GM12872 (cell line): ENCODE data around the gene DIAPH2.

Source experiments
- TF ChIP-seq, protein P1 (sequence below): IDR thresholded peaks from 3 replicates; pipeline ENCODE4 v1.5.1; 2011; ENCODE audit warnings: low read depth, mild to moderate bottlenecking, low read length, moderate library complexity; ENCODE audit not compliant: insufficient read depth

Gene DIAPH2

DNA sequence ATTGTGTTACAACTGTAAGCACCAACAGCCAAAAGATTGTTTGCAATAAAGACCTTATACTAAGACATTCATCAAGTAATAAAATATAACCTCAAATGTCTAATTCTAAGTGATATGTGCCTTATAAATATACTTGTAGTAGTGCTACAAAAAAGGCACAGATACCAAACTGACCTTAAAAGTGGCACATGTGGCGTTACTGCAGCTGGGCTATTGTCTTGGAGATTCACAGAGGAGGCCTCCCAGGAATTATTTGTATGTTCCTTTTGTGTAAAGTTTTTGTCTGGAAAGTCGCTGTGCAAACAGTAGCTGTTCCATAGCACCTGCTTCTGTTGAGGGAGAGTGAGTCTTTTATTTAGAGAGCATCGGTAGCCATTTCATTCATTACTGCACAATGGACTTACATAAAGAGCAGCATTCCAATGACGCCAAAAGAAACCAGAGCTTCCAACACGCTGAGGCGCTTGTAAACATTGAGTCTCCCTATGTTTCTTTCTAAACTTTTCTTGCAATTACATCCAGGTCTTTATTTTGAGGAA, 342.8 kb downstream of the DIAPH2 start:
- TF ChIP-seq, protein P1, sequence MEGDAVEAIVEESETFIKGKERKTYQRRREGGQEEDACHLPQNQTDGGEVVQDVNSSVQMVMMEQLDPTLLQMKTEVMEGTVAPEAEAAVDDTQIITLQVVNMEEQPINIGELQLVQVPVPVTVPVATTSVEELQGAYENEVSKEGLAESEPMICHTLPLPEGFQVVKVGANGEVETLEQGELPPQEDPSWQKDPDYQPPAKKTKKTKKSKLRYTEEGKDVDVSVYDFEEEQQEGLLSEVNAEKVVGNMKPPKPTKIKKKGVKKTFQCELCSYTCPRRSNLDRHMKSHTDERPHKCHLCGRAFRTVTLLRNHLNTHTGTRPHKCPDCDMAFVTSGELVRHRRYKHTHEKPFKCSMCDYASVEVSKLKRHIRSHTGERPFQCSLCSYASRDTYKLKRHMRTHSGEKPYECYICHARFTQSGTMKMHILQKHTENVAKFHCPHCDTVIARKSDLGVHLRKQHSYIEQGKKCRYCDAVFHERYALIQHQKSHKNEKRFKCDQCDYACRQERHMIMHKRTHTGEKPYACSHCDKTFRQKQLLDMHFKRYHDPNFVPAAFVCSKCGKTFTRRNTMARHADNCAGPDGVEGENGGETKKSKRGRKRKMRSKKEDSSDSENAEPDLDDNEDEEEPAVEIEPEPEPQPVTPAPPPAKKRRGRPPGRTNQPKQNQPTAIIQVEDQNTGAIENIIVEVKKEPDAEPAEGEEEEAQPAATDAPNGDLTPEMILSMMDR, result no peak

DNA sequence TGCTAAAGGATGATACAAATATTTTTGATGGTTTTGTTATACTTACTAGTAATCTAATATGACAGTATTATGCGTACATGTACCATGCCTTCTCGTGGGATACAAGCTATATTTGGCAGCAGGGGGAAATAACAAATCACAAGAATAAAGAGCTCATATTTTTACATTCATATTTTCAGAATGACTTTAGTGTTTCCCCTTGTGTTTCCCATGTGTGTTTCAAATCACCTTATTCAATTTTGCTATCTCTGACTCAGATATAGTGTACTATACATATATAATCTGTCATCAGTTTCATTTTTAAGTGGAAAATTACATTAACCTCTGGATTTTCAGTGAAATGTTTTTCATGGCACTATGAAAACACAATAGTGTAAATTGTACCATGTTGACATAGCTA, 345.8 kb downstream of the DIAPH2 start:
- TF ChIP-seq, protein P1, result no peak

DNA sequence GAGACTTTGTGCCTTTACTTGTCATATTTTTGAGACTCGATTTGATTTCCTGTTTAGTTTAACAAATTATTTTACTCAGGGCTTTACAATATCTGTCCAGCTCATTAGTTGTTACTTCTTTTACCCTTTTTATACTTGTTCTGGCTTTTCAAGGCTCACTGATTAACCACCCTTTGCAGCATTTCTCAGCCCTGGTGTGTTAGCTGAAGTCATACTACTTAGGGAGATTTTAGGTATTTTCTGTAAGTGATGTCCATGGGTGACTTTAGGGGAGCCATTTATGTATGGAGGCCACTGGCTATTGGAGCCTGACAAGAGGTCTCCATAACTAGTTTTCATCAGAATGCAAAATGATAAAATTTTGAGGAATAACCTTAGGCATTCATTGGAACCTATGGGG, 346.3 kb downstream of the DIAPH2 start:
- TF ChIP-seq, protein P1, result no peak

DNA sequence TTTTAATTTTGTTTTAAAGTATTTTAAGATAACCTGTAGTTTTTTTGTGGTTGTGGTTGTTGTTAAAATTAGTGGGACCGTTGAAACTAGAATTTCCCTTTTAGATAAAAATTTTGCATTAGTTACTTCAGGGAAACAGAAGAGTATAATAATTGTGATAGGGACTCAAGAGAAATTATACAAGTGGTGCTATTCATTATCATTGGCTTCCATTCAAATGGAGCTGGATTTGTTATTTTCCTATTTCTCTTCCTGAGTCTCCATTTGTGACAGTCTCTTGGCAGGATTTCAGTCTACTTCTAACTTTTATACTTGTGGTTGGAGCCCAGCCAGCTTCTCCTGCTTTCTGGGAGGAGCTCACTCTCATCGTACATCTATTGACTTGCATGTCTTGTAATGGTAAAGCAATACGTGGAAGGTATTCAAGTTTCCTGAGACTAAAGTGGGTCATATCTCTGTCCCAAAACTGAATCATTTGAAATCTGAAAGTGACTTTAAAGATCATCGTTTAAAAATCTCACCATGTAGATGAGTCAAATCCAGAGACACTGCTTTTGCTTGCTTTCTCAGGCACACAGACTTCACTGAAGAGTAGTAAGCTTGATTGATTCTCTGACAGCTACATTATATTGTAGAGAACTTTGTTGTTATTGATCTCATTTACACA, 354.9 kb downstream of the DIAPH2 start:
- TF ChIP-seq, protein P1, result no peak

DNA sequence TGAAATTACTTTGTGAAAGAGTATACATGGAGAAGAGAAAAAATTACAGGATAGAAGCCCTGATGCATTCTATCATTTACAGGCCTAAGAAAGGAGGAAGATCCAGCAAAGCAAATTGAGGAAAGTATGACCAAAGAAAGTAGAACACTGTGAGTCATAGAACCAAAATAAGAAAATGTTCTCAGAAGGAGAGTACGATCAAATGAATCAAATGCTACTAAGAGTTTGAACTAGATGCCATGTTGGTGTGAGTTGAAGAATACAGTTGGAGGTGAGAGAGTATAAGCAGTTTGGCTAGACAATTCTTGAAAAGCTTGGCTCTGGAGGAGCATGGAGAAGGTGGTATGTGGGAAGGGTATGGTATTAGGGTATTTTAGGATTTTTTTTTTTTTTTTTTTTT, 360.8 kb downstream of the DIAPH2 start:
- TF ChIP-seq, protein P1, result no peak

DNA sequence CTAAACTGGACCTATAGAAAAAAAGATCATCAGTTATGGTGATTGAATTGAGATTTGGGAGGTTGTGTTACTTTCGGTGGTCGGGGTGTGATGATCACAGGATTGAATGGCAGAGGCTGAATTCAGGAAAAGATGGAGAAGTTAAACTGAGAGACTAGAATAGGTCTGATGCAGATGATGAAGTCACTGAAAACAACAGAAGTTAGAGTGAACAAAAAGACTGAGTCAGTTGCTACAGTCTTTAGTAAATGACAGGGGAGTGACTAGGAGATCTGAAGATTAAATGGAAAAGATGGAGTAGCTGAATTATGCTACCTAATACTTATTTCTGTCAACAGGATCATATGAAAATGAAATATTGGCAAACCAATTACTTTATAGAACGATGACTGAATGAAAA, 362.2 kb downstream of the DIAPH2 start:
- TF ChIP-seq, protein P1, result no peak

DNA sequence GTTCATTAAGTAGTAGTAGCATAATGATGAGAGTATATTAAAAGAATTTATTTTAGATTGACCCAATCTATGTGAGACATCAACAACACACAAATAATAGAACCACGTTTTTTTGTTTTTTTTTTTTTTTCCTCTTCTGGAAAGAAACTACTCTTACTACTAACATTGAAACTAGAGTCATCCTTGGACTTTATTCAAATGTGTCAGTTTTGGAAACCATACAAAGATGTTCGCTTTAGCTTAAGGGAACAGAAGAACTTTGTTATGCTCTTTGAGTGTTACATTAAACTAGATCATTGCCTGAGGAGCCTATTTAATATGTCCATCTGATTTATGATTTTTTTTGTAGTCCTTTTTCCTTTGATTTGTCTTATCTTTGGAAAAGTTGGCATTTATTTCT, 365.8 kb downstream of the DIAPH2 start:
- TF ChIP-seq, protein P1, result no peak
